COR-L47 (cell line): ENCODE results near the gene PEX11G.
A peak's percentile ranks its signal among the peaks of the same experiment; 100 is the strongest.

Source experiments
- DNase-seq: peaks from one replicate; lab custom pipeline; 2025; lab: John Stamatoyannopoulos, UW

Gene PEX11G

GRCh38 chr19:7521551-7522071 lies 32.8 kb upstream of the PEX11G start:
- DNase-seq: no peak

GRCh38 chr19:7520131-7521051 lies 31.6 kb upstream of the PEX11G start:
- DNase-seq: no peak

- no peak for DNase-seq
Observed at GRCh38 chr19:7519361-7520130, 30.7 kb upstream of the PEX11G start.

- DNase-seq: no peak
Observed at GRCh38 chr19:7516878-7517277, 28.0 kb upstream of the PEX11G start.

GRCh38 chr19:7516333-7516732 lies 27.5 kb upstream of the PEX11G start:
- DNase-seq: no peak

- DNase-seq: peak; percentile 72
Observed at GRCh38 chr19:7515645-7516151, 26.9 kb upstream of the PEX11G start, which contains the start of gene ZNF358. TSS of gene ZNF358 (plus strand) at chr19:7516103. CDS start at chr19:7519243, 3,140 bp downstream.

GRCh38 chr19:7515110-7515644 lies 26.3 kb upstream of the PEX11G start:
- DNase-seq: no peak

GRCh38 chr19:7513809-7514642 lies 25.2 kb upstream of the PEX11G start:
- no peak for DNase-seq

GRCh38 chr19:7512400-7512851 lies 23.6 kb upstream of the PEX11G start:
- no peak for DNase-seq

GRCh38 chr19:7509625-7510024 lies 20.8 kb upstream of the PEX11G start:
- DNase-seq: no peak

GRCh38 chr19:7507884-7508283 lies 19.0 kb upstream of the PEX11G start:
- no peak for DNase-seq

GRCh38 chr19:7506385-7507328 lies 17.8 kb upstream of the PEX11G start:
- no peak for DNase-seq

GRCh38 chr19:7505682-7506384 lies 17.0 kb upstream of the PEX11G start:
- DNase-seq: peak; percentile 21

GRCh38 chr19:7505288-7505681 lies 16.4 kb upstream of the PEX11G start:
- DNase-seq: no peak

- no peak for DNase-seq
Observed at GRCh38 chr19:7504684-7505083, 15.8 kb upstream of the PEX11G start.

- no peak for DNase-seq
Observed at GRCh38 chr19:7502552-7502951, 13.7 kb upstream of the PEX11G start.

- DNase-seq: peak; percentile 93
Observed at GRCh38 chr19:7500811-7501450, 12.1 kb upstream of the PEX11G start.

GRCh38 chr19:7497292-7497691 lies 8.5 kb upstream of the PEX11G start:
- no peak for DNase-seq
